ENCODE results near the gene GRAMD1A. TPM values are rescaled to one million over a fixed set of nuclear protein-coding genes. Genes with fewer than 3 reads are reported as not detected.

Gene GRAMD1A
- total and polyA plus RNA-seq, 2 donors (not counting 1 experiment from before 2014, with no cell fraction given) = 83.8 to 102 TPM

DNA sequence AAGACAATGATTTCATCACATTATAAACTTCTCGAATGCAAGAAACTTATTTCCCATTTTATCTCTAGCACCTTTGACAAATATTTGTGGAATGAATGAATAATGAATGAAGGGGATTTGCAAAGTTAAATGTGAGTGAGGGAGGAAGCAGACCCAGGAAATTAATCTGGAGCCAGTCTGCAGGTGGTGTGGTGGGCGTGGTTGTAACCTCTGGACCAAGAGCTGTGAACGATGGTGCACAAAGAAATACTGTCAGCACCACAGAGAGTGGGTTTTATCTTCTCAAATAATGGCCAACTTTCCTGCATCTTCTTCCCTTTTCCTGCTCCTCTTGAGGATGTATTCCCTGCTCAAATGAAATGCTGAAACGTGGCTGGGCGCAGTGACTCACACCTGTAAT lies 25.1 kb upstream of the GRAMD1A start:
- H3K9ac ChIP-seq (ENCODE audit: low read length) = no peak overlapping the region
- DNase-seq = no peak
- POLR2A ChIA-PET = no interaction called here
- intact Hi-C loops (cut with micrococcal nuclease) = no loop called here
- H4K20me1 ChIP-seq (ENCODE audit: control insufficient read depth, insufficient read depth, low read length, poor library complexity, severe bottlenecking) = no peaks in the 10 kb centered on the region
- H3K9me3 ChIP-seq (ENCODE audit: control extremely low read depth in 1 of 3, control insufficient read depth in 2 of 3, insufficient read depth in 1 of 3, low read length in 2 of 3) = peaks cover 0 to 6% (median 0%) of the 10 kb centered on the region in 3 donors
- H3K27me3 Mint-ChIP-seq = peaks cover 17% of the 10 kb centered on the region
- H3K27ac ChIP-seq (ENCODE audit: low read length in 2 of 2) = no peak overlapping the region
- no peak overlapping the region for H3K27ac Mint-ChIP-seq
- H3K79me2 ChIP-seq (ENCODE audit: control insufficient read depth, insufficient read depth, low read length) = no peaks in the 10 kb centered on the region
- H3K4me1 Mint-ChIP-seq = peaks cover 6% of the 10 kb centered on the region
- 93% methylated on average over 2 of the region's 5 CpGs for WGBS (ENCODE audit: insufficient coverage)
- H3K27me3 ChIP-seq (replicated peaks in 1 of 4; ENCODE audit: control extremely low read depth in 1 of 4, control insufficient read depth in 3 of 4, insufficient read depth in 4 of 4, low read length in 3 of 4) = peaks cover 0 to 3% (median 2%) of the 10 kb centered on the region in 4 experiments
- no peak overlapping the region for H2AFZ ChIP-seq (ENCODE audit: insufficient read depth, low read depth, low read length, poor library complexity, severe bottlenecking)
- H3K9me3 Mint-ChIP-seq (ENCODE audit: insufficient read depth) = no peaks in the 10 kb centered on the region
- CTCF ChIA-PET = interaction anchor here (5.2 kb wide), 1 partner anchor 37 kb away, joined by 71 read pairs; no protein-coding TSS in a partner anchor
- peaks cover 0 to 8% of the 10 kb centered on the region in 2 donors for H3K4me1 ChIP-seq (ENCODE audit: control insufficient read depth in 2 of 2, insufficient read depth in 2 of 2, low read length in 2 of 2)
- no peak overlapping the region for H3K4me2 ChIP-seq (replicated peaks; ENCODE audit: low read depth, low read length, poor library complexity, severe bottlenecking)
- H3K36me3 ChIP-seq (replicated peaks in 1 of 2; ENCODE audit: control extremely low read depth in 1 of 2, control insufficient read depth in 1 of 2, extremely low read depth in 1 of 2, insufficient read depth in 2 of 2, low read length in 1 of 2) = no peaks in the 10 kb centered on the region
- H3K4me3 Mint-ChIP-seq = no peak overlapping the region
- no peak for ATAC-seq (ENCODE audit: low read depth)
- TF ChIP-seq, protein P1, sequence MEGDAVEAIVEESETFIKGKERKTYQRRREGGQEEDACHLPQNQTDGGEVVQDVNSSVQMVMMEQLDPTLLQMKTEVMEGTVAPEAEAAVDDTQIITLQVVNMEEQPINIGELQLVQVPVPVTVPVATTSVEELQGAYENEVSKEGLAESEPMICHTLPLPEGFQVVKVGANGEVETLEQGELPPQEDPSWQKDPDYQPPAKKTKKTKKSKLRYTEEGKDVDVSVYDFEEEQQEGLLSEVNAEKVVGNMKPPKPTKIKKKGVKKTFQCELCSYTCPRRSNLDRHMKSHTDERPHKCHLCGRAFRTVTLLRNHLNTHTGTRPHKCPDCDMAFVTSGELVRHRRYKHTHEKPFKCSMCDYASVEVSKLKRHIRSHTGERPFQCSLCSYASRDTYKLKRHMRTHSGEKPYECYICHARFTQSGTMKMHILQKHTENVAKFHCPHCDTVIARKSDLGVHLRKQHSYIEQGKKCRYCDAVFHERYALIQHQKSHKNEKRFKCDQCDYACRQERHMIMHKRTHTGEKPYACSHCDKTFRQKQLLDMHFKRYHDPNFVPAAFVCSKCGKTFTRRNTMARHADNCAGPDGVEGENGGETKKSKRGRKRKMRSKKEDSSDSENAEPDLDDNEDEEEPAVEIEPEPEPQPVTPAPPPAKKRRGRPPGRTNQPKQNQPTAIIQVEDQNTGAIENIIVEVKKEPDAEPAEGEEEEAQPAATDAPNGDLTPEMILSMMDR (IDR thresholded peaks at IDR 0.05) = no peak
- TF ChIP-seq EZH2 (IDR thresholded peaks at IDR 0.05; ENCODE audit: borderline replicate concordance, insufficient read depth, low read depth, low read length, poor library complexity, severe bottlenecking) = no peak
- H3K4me3 ChIP-seq (ENCODE audit: control extremely low read depth in 1 of 5, extremely low read depth in 1 of 5, insufficient read depth in 1 of 5, low read depth in 2 of 5, low read length in 4 of 5) = no peak overlapping the region

DNA sequence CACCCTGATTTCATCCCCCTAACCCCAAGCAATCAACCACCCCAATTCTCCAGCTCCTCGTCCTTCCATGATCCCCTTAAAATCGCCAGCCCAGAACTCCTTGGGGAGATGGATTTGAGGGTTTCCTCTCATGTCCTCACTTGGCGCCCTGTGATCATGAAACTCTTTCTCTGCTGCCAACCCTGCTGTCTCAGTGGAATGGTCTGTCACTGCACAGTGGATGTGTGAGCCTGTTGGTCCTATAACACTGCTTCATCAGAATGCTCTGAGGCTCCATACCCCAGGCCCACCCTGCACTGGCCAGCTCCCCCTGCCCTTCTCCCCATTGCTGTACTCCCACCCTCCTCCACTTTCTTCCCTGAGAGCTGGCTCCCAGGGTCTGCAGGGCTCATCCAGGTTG lies 23.5 kb upstream of the GRAMD1A start:
- no peak for TF ChIP-seq EZH2 (IDR thresholded peaks at IDR 0.05; ENCODE audit: borderline replicate concordance, insufficient read depth, low read depth, low read length, poor library complexity, severe bottlenecking)
- TF ChIP-seq, protein P1 (IDR thresholded peaks at IDR 0.05) = no peak
- H3K4me1 ChIP-seq (ENCODE audit: control insufficient read depth in 2 of 2, insufficient read depth in 2 of 2, low read length in 2 of 2) = peaks cover 0 to 8% of the 10 kb centered on the region in 2 donors
- peaks cover 0 to 3% (median 2%) of the 10 kb centered on the region in 4 experiments for H3K27me3 ChIP-seq (replicated peaks in 1 of 4; ENCODE audit: control extremely low read depth in 1 of 4, control insufficient read depth in 3 of 4, insufficient read depth in 4 of 4, low read length in 3 of 4)
- H3K27ac Mint-ChIP-seq = no peak overlapping the region
- CTCF ChIA-PET = interaction anchor here (0.7 kb wide), 2 partner anchors 38 to 90 kb away, joined by 4 read pairs; no protein-coding TSS in a partner anchor
- ATAC-seq (ENCODE audit: low read depth) (no peak), DNase-seq (no peak)
- no peak overlapping the region for H3K9ac ChIP-seq (ENCODE audit: low read length)
- H3K9me3 Mint-ChIP-seq (ENCODE audit: insufficient read depth) = no peaks in the 10 kb centered on the region
- H3K27ac ChIP-seq (ENCODE audit: low read length in 2 of 2) = no peak overlapping the region
- 100% methylated on average over 1 of the region's 3 CpGs for WGBS (ENCODE audit: insufficient coverage)
- H3K27me3 Mint-ChIP-seq = peaks cover 14% of the 10 kb centered on the region
- H3K4me3 Mint-ChIP-seq = no peak overlapping the region
- H3K9me3 ChIP-seq (ENCODE audit: control extremely low read depth in 1 of 3, control insufficient read depth in 2 of 3, insufficient read depth in 1 of 3, low read length in 2 of 3) = peaks cover 0 to 6% (median 0%) of the 10 kb centered on the region in 3 donors
- H3K4me2 ChIP-seq (replicated peaks; ENCODE audit: low read depth, low read length, poor library complexity, severe bottlenecking) = no peak overlapping the region
- peaks cover 6% of the 10 kb centered on the region for H3K4me1 Mint-ChIP-seq
- H3K79me2 ChIP-seq (ENCODE audit: control insufficient read depth, insufficient read depth, low read length) = no peaks in the 10 kb centered on the region
- H3K36me3 ChIP-seq (replicated peaks in 1 of 2; ENCODE audit: control extremely low read depth in 1 of 2, control insufficient read depth in 1 of 2, extremely low read depth in 1 of 2, insufficient read depth in 2 of 2, low read length in 1 of 2) = no peaks in the 10 kb centered on the region
- H3K4me3 ChIP-seq (ENCODE audit: control extremely low read depth in 1 of 5, extremely low read depth in 1 of 5, insufficient read depth in 1 of 5, low read depth in 2 of 5, low read length in 4 of 5) = no peak overlapping the region
- no peaks in the 10 kb centered on the region for H4K20me1 ChIP-seq (ENCODE audit: control insufficient read depth, insufficient read depth, low read length, poor library complexity, severe bottlenecking)
- POLR2A ChIA-PET = no interaction called here
- intact Hi-C loops (cut with micrococcal nuclease) = no loop called here
- no peak overlapping the region for H2AFZ ChIP-seq (ENCODE audit: insufficient read depth, low read depth, low read length, poor library complexity, severe bottlenecking)
